Urothelium cell line (cell line): ENCODE data around the gene METTL21A.

Source experiments
- DNase-seq: peaks from one replicate; pipeline ENCODE4 v3.0.0; 2011; ENCODE audit warnings: low spot score, mixed read lengths
- FAIRE-seq: peaks from 2 replicates; lab custom pipeline; 2011; peaks lifted over from hg19 to GRCh38; lab: Jason Lieb, UNC

The METTL21A gene

GRCh38 chr2:207624185-207625013 lies 795 bp downstream of the METTL21A start:
- peak; percentile 51 for DNase-seq

GRCh38 chr2:207621501-207622039 lies 3.6 kb downstream of the METTL21A start:
- no peak for FAIRE-seq

More at GRCh38 chr2:207624185-207625013, 795 bp downstream of the METTL21A start:
- FAIRE-seq, result no peak

GRCh38 chr2:207619764-207620203 lies 5.4 kb downstream of the METTL21A start:
- FAIRE-seq (no peak), DNase-seq (no peak)

More at GRCh38 chr2:207621501-207622039, 3.6 kb downstream of the METTL21A start:
- DNase-seq, result no peak

GRCh38 chr2:207617011-207617671 lies 8.1 kb downstream of the METTL21A start:
- DNase-seq (peak; percentile 51), FAIRE-seq (no peak)

- no peak for DNase-seq
- FAIRE-seq, result no peak
Measured at GRCh38 chr2:207616185-207616584, 9.0 kb downstream of the METTL21A start.

GRCh38 chr2:207614824-207615223 lies 10.4 kb downstream of the METTL21A start:
- no peak for DNase-seq
- FAIRE-seq, result no peak

- DNase-seq, result no peak
- no peak for FAIRE-seq
Measured at GRCh38 chr2:207612714-207613113, 12.5 kb downstream of the METTL21A start.

GRCh38 chr2:207606829-207607228 lies 18.4 kb downstream of the METTL21A start:
- FAIRE-seq, result no peak

GRCh38 chr2:207606399-207606798 lies 18.8 kb downstream of the METTL21A start:
- FAIRE-seq, result no peak

More at GRCh38 chr2:207606829-207607228, 18.4 kb downstream of the METTL21A start:
- DNase-seq, result no peak

GRCh38 chr2:207603486-207603885 lies 21.7 kb downstream of the METTL21A start:
- DNase-seq (no peak), FAIRE-seq (no peak)

More at GRCh38 chr2:207606399-207606798, 18.8 kb downstream of the METTL21A start:
- DNase-seq, result no peak

GRCh38 chr2:207601774-207602173 lies 23.4 kb downstream of the METTL21A start:
- FAIRE-seq, result no peak

GRCh38 chr2:207600231-207600630 lies 25.0 kb downstream of the METTL21A start:
- no peak for FAIRE-seq
- no peak for DNase-seq

More at GRCh38 chr2:207601774-207602173, 23.4 kb downstream of the METTL21A start:
- no peak for DNase-seq

GRCh38 chr2:207599636-207600035 lies 25.6 kb downstream of the METTL21A start:
- DNase-seq, result no peak
- FAIRE-seq, result no peak

- DNase-seq (no peak), FAIRE-seq (no peak)
Measured at GRCh38 chr2:207594731-207595130, 30.5 kb downstream of the METTL21A start.

- DNase-seq, result no peak
- FAIRE-seq, result no peak
Measured at GRCh38 chr2:207594264-207594663, 30.9 kb downstream of the METTL21A start.

- DNase-seq, result no peak
- FAIRE-seq, result no peak
Measured at GRCh38 chr2:207593277-207593676, 31.9 kb downstream of the METTL21A start.

GRCh38 chr2:207589143-207589542 lies 36.1 kb downstream of the METTL21A start:
- DNase-seq, result no peak
- no peak for FAIRE-seq

- FAIRE-seq, result no peak
- DNase-seq, result no peak
Measured at GRCh38 chr2:207587305-207587704, 37.9 kb downstream of the METTL21A start.

GRCh38 chr2:207584952-207585351 lies 40.2 kb downstream of the METTL21A start:
- DNase-seq (no peak), FAIRE-seq (no peak)

- no peak for DNase-seq
- FAIRE-seq, result no peak
Measured at GRCh38 chr2:207571370-207571769, 53.8 kb downstream of the METTL21A start.

GRCh38 chr2:207567671-207568070 lies 57.5 kb downstream of the METTL21A start:
- DNase-seq (no peak), FAIRE-seq (no peak)
